Endodermal cell (in vitro differentiated cells): ENCODE data around the gene AQP12B. TPM values are rescaled to one million over a fixed set of nuclear protein-coding genes. Genes with fewer than 3 reads are reported as not detected.

ENCODE experiments used
- DNase-seq: peaks from one replicate; pipeline ENCODE4 v3.0.0-alpha.2; 2017
- H3K27ac ChIP-seq: 2 replicates; pipeline ENCODE4 v1.5.1; 2013; ENCODE audit warnings: mild to moderate bottlenecking, low read depth, low read length, moderate library complexity
- H3K27me3 ChIP-seq: 2 replicates; pipeline ENCODE4 v1.6.1; 2013; ENCODE audit warnings: mild to moderate bottlenecking, low read length, moderate library complexity; ENCODE audit not compliant: insufficient read depth, control insufficient read depth, poor library complexity, severe bottlenecking
- H3K36me3 ChIP-seq: 2 replicates; pipeline ENCODE4 v1.7.0; 2013; ENCODE audit warnings: mild to moderate bottlenecking, low read length, moderate library complexity; ENCODE audit not compliant: control insufficient read depth, insufficient read depth
- H3K4me1 ChIP-seq: one replicate; pipeline ENCODE4 v1.7.0; 2013; ENCODE audit warnings: low read length; ENCODE audit not compliant: control insufficient read depth, insufficient read depth
- H3K4me3 ChIP-seq: 2 replicates; pipeline ENCODE4 v1.5.1; 2013; ENCODE audit warnings: mild to moderate bottlenecking, low read length, moderate library complexity
- H3K9ac ChIP-seq: 2 replicates; pipeline ENCODE4 v1.6.1; 2013; ENCODE audit warnings: mild to moderate bottlenecking, low read length, moderate library complexity; ENCODE audit not compliant: poor library complexity, severe bottlenecking; ENCODE audit errors: extremely low read depth
- H3K9me3 ChIP-seq: 2 replicates; pipeline ENCODE4 v1.6.1; 2013; ENCODE audit warnings: mild to moderate bottlenecking, low read length, moderate library complexity; ENCODE audit not compliant: control insufficient read depth
- H3K27ac Mint-ChIP-seq: 2 replicates; pipeline ENCODE4 v1.8.0; 2020; ENCODE audit warnings: mixed read lengths
- H3K27me3 Mint-ChIP-seq: 2 replicates; pipeline ENCODE4 v1.8.0; 2021; ENCODE audit warnings: mild to moderate bottlenecking, mixed read lengths; ENCODE audit not compliant: insufficient read depth
- H3K36me3 Mint-ChIP-seq: 2 replicates; pipeline ENCODE4 v1.8.0; 2020; ENCODE audit warnings: low read depth, mixed read lengths
- H3K4me1 Mint-ChIP-seq: 2 replicates; pipeline ENCODE4 v1.8.0; 2020; ENCODE audit warnings: mixed read lengths
- H3K4me3 Mint-ChIP-seq: 2 replicates; pipeline ENCODE4 v1.8.0; 2020; ENCODE audit warnings: mild to moderate bottlenecking, moderate library complexity, mixed read lengths
- H3K9me3 Mint-ChIP-seq: 2 replicates; pipeline ENCODE4 v1.8.0; 2020; ENCODE audit warnings: mild to moderate bottlenecking, mixed read lengths
- WGBS, 2 experiments: methylation state at CpG; one replicate each; pipeline versions ENCODE4 v1.1.5 to v1.1.7; 2013; ENCODE audit warnings: missing lambda C conversion rate in 2 of 2, mixed read lengths in 1 of 2; ENCODE audit not compliant: insufficient coverage in 1 of 2, insufficient read length in 1 of 2; 5-methylcytosine and 5-hydroxymethylcytosine counted together
- total RNA-seq, 2 donors: library from RNA; stranded (reverse); fragmentation: NEBNext Ultra II Directional in 1 of 2; extraction: Animal tissue kit (Norgen Biotek cat#: 25700) in 1 of 2; gene quantifications; 2 replicates in 1 of 2; 3 replicates in 1 of 2; pipeline ENCODE4 v1.2.1, GENCODE V29; 2021
- TF ChIP-seq, protein P1 (sequence below): fragments of 200-600 bp; sonication (generic); conservative IDR thresholded peaks from 2 replicates; pipeline ENCODE4 v1.5.0; 2021; ENCODE audit warnings: antibody characterized with exemption, mild to moderate bottlenecking

AQP12B gene
- total RNA-seq, 2 donors from 2014 or later = not detected

DNA sequence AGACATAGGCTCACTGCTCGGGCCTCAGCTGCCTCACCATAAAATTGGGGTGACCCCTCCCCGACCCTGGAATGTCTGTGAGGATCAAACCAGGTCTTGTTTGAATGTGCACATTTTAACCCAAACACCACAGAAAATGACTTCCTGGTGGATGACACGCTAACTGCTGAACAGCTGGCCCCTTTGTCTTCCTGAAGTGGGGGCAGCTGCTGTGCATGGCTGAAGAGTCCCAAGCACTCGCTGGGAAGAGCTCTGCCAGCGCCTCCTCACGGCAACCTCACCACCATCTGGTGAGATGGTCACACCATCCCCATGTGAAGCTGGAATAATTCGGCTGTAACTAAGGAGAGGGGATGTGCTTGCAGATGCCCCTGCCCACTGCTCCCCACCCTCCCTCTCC, 43.0 kb upstream of the AQP12B start:
- Histone ChIP-seq H3K4me1 (no peaks in the 10 kb centered on the region), H3K27me3 (no peaks in the 10 kb centered on the region), H3K9ac (no peak overlapping the region), H3K36me3 (peaks cover 6% of the 10 kb centered on the region), H3K27ac (peak overlapping the region; percentile 68), H3K9me3 (no peaks in the 10 kb centered on the region), H3K4me3 (no peak overlapping the region)
- Mint-ChIP-seq H3K4me1 (no peaks in the 10 kb centered on the region), H3K36me3 (no peaks in the 10 kb centered on the region), H3K9me3 (no peaks in the 10 kb centered on the region), H3K27me3 (no peaks in the 10 kb centered on the region), H3K4me3 (no peak overlapping the region), H3K27ac (no peak overlapping the region)
- TF ChIP-seq, protein P1, sequence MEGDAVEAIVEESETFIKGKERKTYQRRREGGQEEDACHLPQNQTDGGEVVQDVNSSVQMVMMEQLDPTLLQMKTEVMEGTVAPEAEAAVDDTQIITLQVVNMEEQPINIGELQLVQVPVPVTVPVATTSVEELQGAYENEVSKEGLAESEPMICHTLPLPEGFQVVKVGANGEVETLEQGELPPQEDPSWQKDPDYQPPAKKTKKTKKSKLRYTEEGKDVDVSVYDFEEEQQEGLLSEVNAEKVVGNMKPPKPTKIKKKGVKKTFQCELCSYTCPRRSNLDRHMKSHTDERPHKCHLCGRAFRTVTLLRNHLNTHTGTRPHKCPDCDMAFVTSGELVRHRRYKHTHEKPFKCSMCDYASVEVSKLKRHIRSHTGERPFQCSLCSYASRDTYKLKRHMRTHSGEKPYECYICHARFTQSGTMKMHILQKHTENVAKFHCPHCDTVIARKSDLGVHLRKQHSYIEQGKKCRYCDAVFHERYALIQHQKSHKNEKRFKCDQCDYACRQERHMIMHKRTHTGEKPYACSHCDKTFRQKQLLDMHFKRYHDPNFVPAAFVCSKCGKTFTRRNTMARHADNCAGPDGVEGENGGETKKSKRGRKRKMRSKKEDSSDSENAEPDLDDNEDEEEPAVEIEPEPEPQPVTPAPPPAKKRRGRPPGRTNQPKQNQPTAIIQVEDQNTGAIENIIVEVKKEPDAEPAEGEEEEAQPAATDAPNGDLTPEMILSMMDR = no peak
- 86 to 97% methylated on average over 2 to 7 of the region's 7 CpGs for WGBS, 2 experiments
- no peak for DNase-seq

DNA sequence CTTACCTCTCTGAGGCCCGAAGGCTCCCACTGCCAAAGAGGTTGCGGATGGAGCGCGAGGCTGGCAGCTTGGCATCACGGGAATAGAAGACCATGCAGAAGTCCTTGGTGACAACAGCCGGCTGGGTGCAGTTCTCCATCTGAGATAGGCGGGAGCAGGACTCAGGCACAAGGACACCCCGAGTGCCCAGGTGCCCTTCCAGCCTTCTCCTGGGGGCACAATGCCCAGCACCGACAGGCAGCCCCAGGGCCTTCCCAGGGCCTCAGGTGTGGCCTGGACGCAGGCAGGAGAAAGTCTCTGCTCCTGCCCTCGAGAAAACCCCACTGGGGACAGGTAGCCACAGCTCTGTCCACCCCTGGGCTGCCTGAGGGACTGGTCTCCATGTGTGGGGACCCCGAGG, 42.6 kb upstream of the AQP12B start:
- WGBS, 2 experiments = 94% methylated on average over 11 to 12 of the region's 12 CpGs
- Histone ChIP-seq H3K9me3 (no peaks in the 10 kb centered on the region), H3K4me1 (no peaks in the 10 kb centered on the region), H3K36me3 (peaks cover 6% of the 10 kb centered on the region), H3K27me3 (no peaks in the 10 kb centered on the region), H3K4me3 (no peak overlapping the region), H3K27ac (peak overlapping the region; percentile 49), H3K9ac (no peak overlapping the region)
- H3K27me3 Mint-ChIP-seq = no peaks in the 10 kb centered on the region
- no peaks in the 10 kb centered on the region for H3K4me1 Mint-ChIP-seq
- H3K4me3 Mint-ChIP-seq = no peak overlapping the region
- no peak for DNase-seq
- H3K9me3 Mint-ChIP-seq = no peaks in the 10 kb centered on the region
- H3K36me3 Mint-ChIP-seq = no peaks in the 10 kb centered on the region
- TF ChIP-seq, protein P1 = no peak
- no peak overlapping the region for H3K27ac Mint-ChIP-seq

DNA sequence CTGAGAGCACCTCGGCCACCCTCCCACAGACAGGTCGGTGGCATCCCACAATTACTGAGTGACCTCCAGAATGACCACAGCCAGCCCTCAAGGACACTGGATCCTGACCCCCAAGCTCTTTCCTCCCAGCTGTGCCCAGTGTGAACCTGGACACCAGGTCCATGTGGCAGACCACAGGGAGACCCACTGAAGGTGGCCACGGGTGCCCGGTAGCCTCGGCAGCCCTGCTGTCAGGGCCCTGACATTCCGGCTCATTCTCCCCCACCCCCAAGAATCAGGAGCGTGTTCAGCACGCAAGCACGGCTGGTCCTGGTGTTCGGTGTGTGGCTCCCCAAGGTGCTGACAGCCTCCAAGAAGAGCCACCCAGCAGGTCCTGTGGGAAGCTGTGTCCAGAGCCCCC, 41.7 kb upstream of the AQP12B start:
- no peak for DNase-seq
- Mint-ChIP-seq H3K4me3 (no peak overlapping the region), H3K36me3 (no peaks in the 10 kb centered on the region), H3K27ac (peak overlapping the region; percentile 44), H3K9me3 (no peaks in the 10 kb centered on the region), H3K4me1 (no peaks in the 10 kb centered on the region), H3K27me3 (no peaks in the 10 kb centered on the region)
- Histone ChIP-seq H3K9me3 (no peaks in the 10 kb centered on the region), H3K9ac (no peak overlapping the region), H3K36me3 (peaks cover 6% of the 10 kb centered on the region), H3K27ac (no peak overlapping the region), H3K27me3 (no peaks in the 10 kb centered on the region), H3K4me1 (no peaks in the 10 kb centered on the region), H3K4me3 (no peak overlapping the region)
- TF ChIP-seq, protein P1 = no peak
- WGBS, 2 experiments = 89 to 94% methylated on average over 6 to 10 of the region's 10 CpGs
